ENCODE data around the gene RAI14.

- no peak for TF ChIP-seq POLR2A (IDR thresholded peaks at IDR 0.05)
- TF ChIP-seq, protein P1, sequence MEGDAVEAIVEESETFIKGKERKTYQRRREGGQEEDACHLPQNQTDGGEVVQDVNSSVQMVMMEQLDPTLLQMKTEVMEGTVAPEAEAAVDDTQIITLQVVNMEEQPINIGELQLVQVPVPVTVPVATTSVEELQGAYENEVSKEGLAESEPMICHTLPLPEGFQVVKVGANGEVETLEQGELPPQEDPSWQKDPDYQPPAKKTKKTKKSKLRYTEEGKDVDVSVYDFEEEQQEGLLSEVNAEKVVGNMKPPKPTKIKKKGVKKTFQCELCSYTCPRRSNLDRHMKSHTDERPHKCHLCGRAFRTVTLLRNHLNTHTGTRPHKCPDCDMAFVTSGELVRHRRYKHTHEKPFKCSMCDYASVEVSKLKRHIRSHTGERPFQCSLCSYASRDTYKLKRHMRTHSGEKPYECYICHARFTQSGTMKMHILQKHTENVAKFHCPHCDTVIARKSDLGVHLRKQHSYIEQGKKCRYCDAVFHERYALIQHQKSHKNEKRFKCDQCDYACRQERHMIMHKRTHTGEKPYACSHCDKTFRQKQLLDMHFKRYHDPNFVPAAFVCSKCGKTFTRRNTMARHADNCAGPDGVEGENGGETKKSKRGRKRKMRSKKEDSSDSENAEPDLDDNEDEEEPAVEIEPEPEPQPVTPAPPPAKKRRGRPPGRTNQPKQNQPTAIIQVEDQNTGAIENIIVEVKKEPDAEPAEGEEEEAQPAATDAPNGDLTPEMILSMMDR (IDR thresholded peaks at IDR 0.05 in 4 of 5, conservative IDR thresholded peaks at IDR 0.05 in 1 of 5): no peak
Measured at GRCh38 chr5:34834794-34835089, 178.6 kb downstream of the RAI14 start.
